GM19452 (cell line): Measurements from ENCODE around the gene XBP1.
"Not testable (repeated sequence)": the region's sequence is repeated elsewhere in the genome, so short reads cannot be mapped to it uniquely, and the experiment has no call there.

Source experiments
- ATAC-seq: cut with Tn5 transposase; IDR thresholded peaks from one replicate; pipeline ENCODE4 v1.9.1; 2021; ENCODE audit not compliant: unreplicated experiment

XBP1 gene

GRCh38 chr22:28793976-28794584 is 6.3 kb downstream of the XBP1 start:
- ATAC-seq: no peak

GRCh38 chr22:28792491-28793383 is 7.6 kb downstream of the XBP1 start:
- peak; percentile 26 for ATAC-seq

- peak; percentile 64 for ATAC-seq
Measured at GRCh38 chr22:28791841-28792490, 8.4 kb downstream of the XBP1 start.

- no peak for ATAC-seq
Measured at GRCh38 chr22:28791124-28791523, 9.2 kb downstream of the XBP1 start.

- ATAC-seq: no peak
Measured at GRCh38 chr22:28788601-28789000, 11.8 kb downstream of the XBP1 start.

- no peak for ATAC-seq
Measured at GRCh38 chr22:28783786-28784671, 16.3 kb downstream of the XBP1 start.

- ATAC-seq: no peak
Measured at GRCh38 chr22:28780296-28780695, 20.1 kb downstream of the XBP1 start.

GRCh38 chr22:28779833-28780232 is 20.5 kb downstream of the XBP1 start:
- ATAC-seq: no peak

- ATAC-seq: no peak
Measured at GRCh38 chr22:28774378-28774777, 26.0 kb downstream of the XBP1 start.

- ATAC-seq: peak; percentile 28
Measured at GRCh38 chr22:28773461-28773867, 26.9 kb downstream of the XBP1 start.

- ATAC-seq: peak; percentile 84
Measured at GRCh38 chr22:28772633-28773460, 27.5 kb downstream of the XBP1 start, which contains the start of gene CCDC117. CCDC117 (plus strand) TSS chr22:28772695; CDS start chr22:28772850, 155 bp downstream.

GRCh38 chr22:28771195-28771791 is 29.1 kb downstream of the XBP1 start:
- ATAC-seq: no peak

GRCh38 chr22:28769394-28770085 is 30.8 kb downstream of the XBP1 start:
- no peak for ATAC-seq

GRCh38 chr22:28768701-28769393 is 31.5 kb downstream of the XBP1 start:
- ATAC-seq: no peak

- no peak for ATAC-seq
Measured at GRCh38 chr22:28766628-28767027, 33.7 kb downstream of the XBP1 start.

GRCh38 chr22:28762000-28762399 is 38.4 kb downstream of the XBP1 start:
- not testable (repeated sequence) for ATAC-seq

- no peak for ATAC-seq
Measured at GRCh38 chr22:28761449-28761755, 39.0 kb downstream of the XBP1 start.

GRCh38 chr22:28759861-28760560 is 40.4 kb downstream of the XBP1 start:
- no peak for ATAC-seq
